Neutrophil (primary cell): ENCODE measurements around the gene UBE2R2.

ENCODE experiments used
- H3K27ac ChIP-seq: fragments of 200-600 bp; sonication (generic); 2 replicates; pipeline ENCODE4 v1.5.1; 2016; ENCODE audit warnings: mild to moderate bottlenecking, moderate library complexity
- H3K27me3 ChIP-seq: fragments of 200-600 bp; sonication (generic); 2 replicates; pipeline ENCODE4 v1.6.0; 2016; ENCODE audit warnings: mild to moderate bottlenecking
- H3K36me3 ChIP-seq: fragments of 200-600 bp; sonication (generic); 2 replicates; pipeline ENCODE4 v1.5.1; 2017
- H3K4me1 ChIP-seq, 2 experiments: fragments of 200-600 bp in 1 of 2; sonication (generic) in 1 of 2; 1 replicate in 1 of 2; 2 replicates in 1 of 2; pipeline versions ENCODE4 v1.5.1 to v1.6.1; 2013 to 2016; ENCODE audit warnings: low read depth in 1 of 2, low read length in 1 of 2, mild to moderate bottlenecking in 1 of 2, moderate library complexity in 1 of 2; ENCODE audit not compliant: control insufficient read depth in 1 of 2, insufficient read depth in 1 of 2
- H3K4me3 ChIP-seq, 2 experiments: fragments of 200-600 bp in 1 of 2; sonication (generic) in 1 of 2; 1 replicate in 1 of 2; 2 replicates in 1 of 2; pipeline ENCODE4 v1.5.1; 2013 to 2016; ENCODE audit warnings: low read depth in 1 of 2, low read length in 1 of 2, mild to moderate bottlenecking in 1 of 2, moderate library complexity in 1 of 2
- H3K9me3 ChIP-seq: fragments of 200-600 bp; sonication (generic); 2 replicates; pipeline ENCODE4 v1.5.1; 2016
- TF ChIP-seq, protein P1 (sequence below): fragments of 200-600 bp; sonication (generic); IDR thresholded peaks from 2 replicates; pipeline ENCODE4 v1.5.1; 2016; ENCODE audit warnings: antibody characterized with exemption

UBE2R2 gene

DNA sequence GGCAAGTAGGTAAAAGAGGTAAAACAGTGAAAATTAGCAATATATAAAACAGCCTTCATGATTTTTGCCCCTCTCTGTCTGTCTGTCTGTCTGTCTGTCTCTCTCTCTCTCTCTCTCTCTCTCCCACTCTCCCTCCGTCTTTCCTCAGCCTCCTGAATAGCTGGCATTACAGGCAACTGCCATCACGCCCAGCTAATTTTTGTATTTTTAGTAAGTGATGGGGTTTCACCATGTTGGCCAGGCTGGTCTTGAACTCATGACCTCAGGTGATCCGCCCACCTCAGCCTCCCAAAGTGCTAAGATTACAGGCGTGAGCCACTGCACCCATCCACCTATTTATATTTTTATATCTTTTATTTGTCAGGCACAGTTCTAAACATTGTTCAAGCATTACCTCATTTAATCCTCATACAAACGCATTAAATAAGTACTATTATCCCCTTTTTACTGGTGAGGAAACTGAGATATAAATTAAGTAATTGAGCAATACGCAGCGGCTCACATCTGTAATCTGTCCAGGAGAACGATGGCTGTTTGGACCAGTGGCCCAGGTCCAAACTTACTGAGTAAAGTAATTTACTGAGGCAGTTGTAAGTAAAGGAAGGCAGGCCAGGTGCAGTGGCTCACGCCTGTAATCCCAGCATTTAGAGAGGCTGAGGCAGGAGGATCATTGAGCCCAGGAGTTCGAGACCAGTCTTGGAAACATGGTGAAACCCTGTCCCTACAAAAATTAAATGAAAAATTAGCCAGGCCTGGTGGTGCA, 60.9 kb downstream of the UBE2R2 start:
- Histone ChIP-seq H3K36me3 (no peaks in the 10 kb centered on the region), H3K4me1 (no peaks in the 10 kb centered on the region), H3K27ac (no peak overlapping the region), H3K27me3 (no peaks in the 10 kb centered on the region), H3K4me3 (no peak overlapping the region), H3K9me3 (no peaks in the 10 kb centered on the region)
- TF ChIP-seq, protein P1, sequence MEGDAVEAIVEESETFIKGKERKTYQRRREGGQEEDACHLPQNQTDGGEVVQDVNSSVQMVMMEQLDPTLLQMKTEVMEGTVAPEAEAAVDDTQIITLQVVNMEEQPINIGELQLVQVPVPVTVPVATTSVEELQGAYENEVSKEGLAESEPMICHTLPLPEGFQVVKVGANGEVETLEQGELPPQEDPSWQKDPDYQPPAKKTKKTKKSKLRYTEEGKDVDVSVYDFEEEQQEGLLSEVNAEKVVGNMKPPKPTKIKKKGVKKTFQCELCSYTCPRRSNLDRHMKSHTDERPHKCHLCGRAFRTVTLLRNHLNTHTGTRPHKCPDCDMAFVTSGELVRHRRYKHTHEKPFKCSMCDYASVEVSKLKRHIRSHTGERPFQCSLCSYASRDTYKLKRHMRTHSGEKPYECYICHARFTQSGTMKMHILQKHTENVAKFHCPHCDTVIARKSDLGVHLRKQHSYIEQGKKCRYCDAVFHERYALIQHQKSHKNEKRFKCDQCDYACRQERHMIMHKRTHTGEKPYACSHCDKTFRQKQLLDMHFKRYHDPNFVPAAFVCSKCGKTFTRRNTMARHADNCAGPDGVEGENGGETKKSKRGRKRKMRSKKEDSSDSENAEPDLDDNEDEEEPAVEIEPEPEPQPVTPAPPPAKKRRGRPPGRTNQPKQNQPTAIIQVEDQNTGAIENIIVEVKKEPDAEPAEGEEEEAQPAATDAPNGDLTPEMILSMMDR, result no peak

DNA sequence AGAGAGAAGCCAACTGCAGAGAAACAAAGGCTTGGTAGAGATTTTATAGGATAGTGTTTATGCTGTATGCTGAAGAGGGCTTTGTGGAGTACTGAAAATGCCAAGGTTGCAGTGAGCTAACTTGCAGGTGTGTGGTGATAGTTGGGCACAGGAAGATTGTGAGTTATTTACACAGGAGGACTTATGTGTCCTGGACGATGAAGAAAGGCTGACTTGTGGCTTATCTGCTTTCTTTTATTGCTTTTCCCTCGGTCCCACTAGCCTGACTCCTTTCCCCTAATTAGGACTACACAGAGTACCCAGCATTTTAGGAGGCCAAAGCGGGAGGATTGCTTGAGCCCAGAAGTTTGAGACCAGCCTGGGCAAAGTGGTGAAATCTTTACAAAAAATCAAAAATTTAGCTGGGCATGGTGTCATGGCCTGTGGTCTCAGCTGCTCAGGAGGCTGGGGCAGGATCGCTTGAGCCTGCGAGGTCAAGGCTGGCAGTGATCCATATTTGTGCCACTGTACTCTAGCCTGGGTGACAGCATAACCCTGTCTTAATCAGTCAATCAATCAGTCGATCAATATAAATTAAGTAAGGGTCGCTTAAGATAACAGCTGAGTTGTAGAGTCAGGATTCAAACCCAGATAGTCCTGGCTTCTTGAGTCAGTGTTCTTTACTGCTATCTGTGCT, 61.9 kb downstream of the UBE2R2 start:
- Histone ChIP-seq H3K4me3 (no peak overlapping the region), H3K27me3 (no peaks in the 10 kb centered on the region), H3K9me3 (no peaks in the 10 kb centered on the region), H3K4me1 (no peaks in the 10 kb centered on the region), H3K36me3 (no peaks in the 10 kb centered on the region), H3K27ac (peak overlapping the region; percentile 18)
- TF ChIP-seq, protein P1, result no peak

DNA sequence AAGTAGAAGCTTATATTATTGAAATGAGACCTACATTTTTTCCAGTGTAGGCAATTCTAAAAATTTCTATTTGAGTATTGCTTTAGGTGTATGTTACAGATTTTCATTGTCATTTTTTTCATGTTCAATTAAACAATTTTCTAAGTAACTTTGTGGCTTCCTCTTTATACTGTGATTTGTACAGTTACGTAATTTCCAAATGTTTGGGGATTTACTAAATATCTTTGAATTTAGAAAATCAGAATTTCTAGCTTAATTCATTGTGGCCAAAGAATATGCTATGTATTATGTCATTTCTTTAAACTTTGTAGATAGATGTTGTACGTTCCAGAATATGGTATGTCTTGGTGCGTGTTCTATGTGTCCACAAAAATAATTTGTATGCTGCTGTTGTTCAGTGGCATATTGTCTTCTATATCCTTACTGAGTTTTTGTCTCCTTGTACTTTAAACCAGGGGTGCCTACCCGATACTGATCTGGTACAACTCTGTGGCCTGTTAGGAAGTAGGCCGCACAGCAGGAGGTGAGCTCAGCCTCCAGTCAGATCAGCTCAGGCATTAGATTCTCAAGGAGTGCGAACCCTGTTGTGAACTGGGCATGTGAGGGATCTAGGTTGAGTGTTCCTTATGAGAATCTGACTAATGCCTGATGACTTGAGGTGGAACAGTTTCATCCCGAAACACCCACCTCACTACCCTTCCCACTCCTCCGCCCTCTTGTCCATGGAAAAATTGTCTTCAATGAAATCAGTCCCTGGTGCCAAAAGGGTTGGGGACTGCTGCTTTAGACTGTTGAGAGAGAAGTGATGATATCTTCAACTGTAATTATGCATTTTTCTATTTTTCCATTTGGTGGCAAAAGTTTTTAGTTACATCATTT, 63.5 kb downstream of the UBE2R2 start:
- no peak overlapping the region for H3K4me3 ChIP-seq
- H3K4me1 ChIP-seq, result no peaks in the 10 kb centered on the region
- H3K9me3 ChIP-seq, result no peaks in the 10 kb centered on the region
- H3K36me3 ChIP-seq, result no peaks in the 10 kb centered on the region
- TF ChIP-seq, protein P1, result no peak
- no peaks in the 10 kb centered on the region for H3K27me3 ChIP-seq
- H3K27ac ChIP-seq, result no peak overlapping the region

DNA sequence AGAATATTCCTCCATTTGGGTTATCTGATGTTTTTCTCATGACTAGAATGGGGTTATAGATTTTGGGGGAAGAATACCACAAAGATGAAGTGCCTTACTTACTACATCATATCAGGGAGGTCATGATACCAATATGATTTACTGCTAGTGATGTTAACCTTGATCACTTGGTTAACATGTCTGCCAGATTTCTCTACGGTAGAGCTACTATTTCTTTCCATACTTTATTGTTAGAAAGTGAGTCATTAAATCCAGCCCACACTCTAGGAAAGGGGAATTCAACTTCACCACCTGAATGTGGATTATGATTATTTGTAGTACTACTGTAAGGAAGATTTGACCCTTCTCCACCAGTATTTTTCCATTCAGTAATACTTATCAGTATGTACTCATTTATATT, 64.7 kb downstream of the UBE2R2 start:
- H3K4me1 ChIP-seq, result no peaks in the 10 kb centered on the region
- H3K36me3 ChIP-seq, result no peaks in the 10 kb centered on the region
- TF ChIP-seq, protein P1, result no peak
- no peaks in the 10 kb centered on the region for H3K27me3 ChIP-seq
- H3K9me3 ChIP-seq, result no peaks in the 10 kb centered on the region
- peak overlapping the region; percentile 8 for H3K27ac ChIP-seq
- H3K4me3 ChIP-seq, result no peak overlapping the region

DNA sequence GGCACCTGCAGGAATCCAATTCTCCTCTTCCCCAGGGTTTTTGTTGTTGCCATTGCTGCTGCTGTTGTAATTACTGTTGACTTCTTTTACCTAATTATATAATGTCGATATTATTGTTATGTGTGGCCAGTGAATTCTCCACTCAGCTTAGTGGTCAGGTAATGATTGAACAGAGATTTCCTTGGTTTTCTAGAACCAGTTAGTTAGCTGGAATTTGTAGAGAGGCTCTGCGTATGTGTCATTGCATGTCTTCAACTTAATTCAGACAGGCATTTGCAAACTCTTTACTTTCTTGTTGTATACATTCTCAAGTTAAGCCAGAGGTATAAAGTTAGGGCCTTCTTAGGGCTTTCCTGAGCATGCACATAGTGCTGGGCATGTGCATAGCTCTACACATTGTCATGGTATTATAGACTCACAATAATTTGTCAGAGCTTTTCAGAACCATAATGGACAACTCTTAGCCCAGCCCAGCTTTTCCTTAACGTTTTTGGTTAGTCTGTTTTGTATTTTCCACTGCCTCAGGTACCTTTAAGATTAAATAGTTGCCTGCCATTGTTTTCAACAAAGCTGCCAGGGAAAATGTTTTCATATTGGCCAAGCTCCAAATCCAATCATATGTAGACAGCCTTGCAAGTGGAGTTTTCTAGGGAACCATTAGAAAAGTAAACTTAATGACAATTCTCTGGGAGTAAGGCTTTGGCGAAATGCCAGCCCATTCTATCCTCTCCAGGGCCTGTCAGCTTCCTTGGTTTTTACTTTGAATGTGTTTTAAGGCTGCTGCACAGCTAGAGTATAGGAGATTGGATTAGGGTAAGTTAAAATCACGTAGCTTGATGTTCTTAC, 68.1 kb downstream of the UBE2R2 start:
- Histone ChIP-seq H3K36me3 (peaks cover 25% of the 10 kb centered on the region), H3K27me3 (no peaks in the 10 kb centered on the region), H3K4me3 (no peak overlapping the region), H3K9me3 (no peaks in the 10 kb centered on the region), H3K4me1 (no peaks in the 10 kb centered on the region), H3K27ac (no peak overlapping the region)
- TF ChIP-seq, protein P1, result no peak
